ENCODE results near the gene HS3ST4.
A peak's percentile ranks its signal among the peaks of the same experiment; 100 is the strongest.

The HS3ST4 gene

GRCh38 chr16:25823891-25824290 is 132.1 kb downstream of the HS3ST4 start:
- DNase-seq (ENCODE audit: low read depth in 3 of 3), result no peak

GRCh38 chr16:25827709-25828108 is 135.9 kb downstream of the HS3ST4 start:
- DNase-seq (ENCODE audit: low read depth in 3 of 3), result no peak

GRCh38 chr16:25828510-25828909 is 136.8 kb downstream of the HS3ST4 start:
- DNase-seq (ENCODE audit: low read depth in 3 of 3), result no peak

GRCh38 chr16:25832291-25832690 is 140.5 kb downstream of the HS3ST4 start:
- DNase-seq (ENCODE audit: low read depth in 3 of 3), result no peak

- no peak for DNase-seq (ENCODE audit: low read depth in 3 of 3)
These were observed 142.3 kb downstream of the HS3ST4 start for GRCh38 chr16:25834101-25834500.

- no peak for DNase-seq (ENCODE audit: low read depth in 3 of 3)
These were observed 143.4 kb downstream of the HS3ST4 start for GRCh38 chr16:25835126-25835525.

- peak in 1 of 3 donors; percentile 9 for DNase-seq (ENCODE audit: low read depth in 3 of 3)
These were observed 147.0 kb downstream of the HS3ST4 start for GRCh38 chr16:25838724-25839186.

GRCh38 chr16:25841761-25842160 is 150.0 kb downstream of the HS3ST4 start:
- no peak for DNase-seq (ENCODE audit: low read depth in 3 of 3)

- DNase-seq (ENCODE audit: low read depth in 3 of 3), result no peak
These were observed 154.1 kb downstream of the HS3ST4 start for GRCh38 chr16:25845901-25846300.

- DNase-seq (ENCODE audit: low read depth in 3 of 3), result no peak
These were observed 162.4 kb downstream of the HS3ST4 start for GRCh38 chr16:25854141-25854540.

- no peak for DNase-seq (ENCODE audit: low read depth in 3 of 3)
These were observed 163.3 kb downstream of the HS3ST4 start for GRCh38 chr16:25855063-25855462.

- DNase-seq (ENCODE audit: low read depth in 3 of 3), result no peak
These were observed 164.1 kb downstream of the HS3ST4 start for GRCh38 chr16:25855818-25856217.

GRCh38 chr16:25859645-25860044 is 167.9 kb downstream of the HS3ST4 start:
- DNase-seq (ENCODE audit: low read depth in 3 of 3), result no peak

- no peak for DNase-seq (ENCODE audit: low read depth in 3 of 3)
These were observed 175.3 kb downstream of the HS3ST4 start for GRCh38 chr16:25867041-25867440.

- no peak for DNase-seq (ENCODE audit: low read depth in 3 of 3)
These were observed 176.3 kb downstream of the HS3ST4 start for GRCh38 chr16:25868106-25868505.

- no peak for DNase-seq (ENCODE audit: low read depth in 3 of 3)
These were observed 177.1 kb downstream of the HS3ST4 start for GRCh38 chr16:25868706-25869370.

GRCh38 chr16:25872369-25873070 is 180.8 kb downstream of the HS3ST4 start:
- no peak for DNase-seq (ENCODE audit: low read depth in 3 of 3)

GRCh38 chr16:25874196-25874595 is 182.4 kb downstream of the HS3ST4 start:
- no peak for DNase-seq (ENCODE audit: low read depth in 3 of 3)

GRCh38 chr16:25875956-25876598 is 184.3 kb downstream of the HS3ST4 start:
- no peak for DNase-seq (ENCODE audit: low read depth in 3 of 3)

GRCh38 chr16:25877103-25877502 is 185.3 kb downstream of the HS3ST4 start:
- DNase-seq (ENCODE audit: low read depth in 3 of 3), result no peak

- no peak for DNase-seq (ENCODE audit: low read depth in 3 of 3)
These were observed 194.8 kb downstream of the HS3ST4 start for GRCh38 chr16:25886598-25886997.

GRCh38 chr16:25888868-25889267 is 197.1 kb downstream of the HS3ST4 start:
- no peak for DNase-seq (ENCODE audit: low read depth in 3 of 3)

GRCh38 chr16:25893332-25893731 is 201.6 kb downstream of the HS3ST4 start:
- DNase-seq (ENCODE audit: low read depth in 3 of 3), result no peak
